ENCODE measurements around the gene UBTD1.

The UBTD1 gene

GRCh38 chr10:97459933-97460332 lies 38.8 kb upstream of the UBTD1 start:
- Histone ChIP-seq H3K9me3 (ENCODE audit: insufficient read depth, low read depth, low read length) (no peaks in the 10 kb centered on the region), H2BK120ac (ENCODE audit: insufficient read depth, low read length, poor library complexity) (no peak overlapping the region), H3K27me3 (ENCODE audit: insufficient read depth, low read length) (no peaks in the 10 kb centered on the region), H2BK5ac (ENCODE audit: low read depth, low read length, poor library complexity) (no peak overlapping the region), H3K36me3 (ENCODE audit: control insufficient read depth in 1 of 2, insufficient read depth in 2 of 2, low read length in 2 of 2) (peaks cover 67 to 80% of the 10 kb centered on the region in 2 experiments), H3K23ac (ENCODE audit: low read length) (no peak overlapping the region), H3K4ac (ENCODE audit: low read depth, low read length) (no peak overlapping the region), H2AK5ac (ENCODE audit: low read length) (no peak overlapping the region), H3K4me1 (ENCODE audit: control insufficient read depth in 1 of 2, insufficient read depth in 2 of 2, low read length in 2 of 2) (no peaks in the 10 kb centered on the region), H3K4me3 (ENCODE audit: low read depth, low read length) (no peak overlapping the region), H3K14ac (ENCODE audit: low read length) (no peak overlapping the region), H3K9ac (ENCODE audit: low read length) (no peak overlapping the region), H3K79me1 (ENCODE audit: low read length) (no peaks in the 10 kb centered on the region), H3K27ac (ENCODE audit: low read depth, low read length) (no peak overlapping the region), H4K91ac (ENCODE audit: low read depth, low read length) (no peak overlapping the region), H2AFZ (ENCODE audit: insufficient read depth, low read length, poor library complexity) (no peak overlapping the region), H2BK12ac (ENCODE audit: low read length) (no peak overlapping the region), H4K8ac (ENCODE audit: low read depth, low read length) (no peak overlapping the region), H4K12ac (ENCODE audit: low read depth, low read length) (no peak overlapping the region), H3K79me2 (ENCODE audit: control insufficient read depth, insufficient read depth, low read length, poor library complexity) (no peaks in the 10 kb centered on the region), H3K4me2 (ENCODE audit: low read length) (no peak overlapping the region), H3K18ac (ENCODE audit: low read length) (no peak overlapping the region)
- WGBS (ENCODE audit: extremely low coverage, insufficient coverage, insufficient read length), result no CpG with 5 or more reads among the region's 7 CpGs
- DNase-seq, result no peak

- Histone ChIP-seq H2AK5ac (ENCODE audit: low read length) (no peak overlapping the region), H2BK120ac (ENCODE audit: insufficient read depth, low read length, poor library complexity) (no peak overlapping the region), H3K79me2 (ENCODE audit: control insufficient read depth, insufficient read depth, low read length, poor library complexity) (no peaks in the 10 kb centered on the region), H3K4me1 (ENCODE audit: control insufficient read depth in 1 of 2, insufficient read depth in 2 of 2, low read length in 2 of 2) (peaks cover 3 to 6% of the 10 kb centered on the region in 2 experiments), H3K9ac (ENCODE audit: low read length) (no peak overlapping the region), H3K23ac (ENCODE audit: low read length) (no peak overlapping the region), H4K8ac (ENCODE audit: low read depth, low read length) (no peak overlapping the region), H3K4me3 (ENCODE audit: low read depth, low read length) (no peak overlapping the region), H4K12ac (ENCODE audit: low read depth, low read length) (no peak overlapping the region), H3K4ac (ENCODE audit: low read depth, low read length) (no peak overlapping the region), H3K79me1 (ENCODE audit: low read length) (no peaks in the 10 kb centered on the region), H3K36me3 (ENCODE audit: control insufficient read depth in 1 of 2, insufficient read depth in 2 of 2, low read length in 2 of 2) (peaks cover 72 to 80% of the 10 kb centered on the region in 2 experiments), H2BK12ac (ENCODE audit: low read length) (no peak overlapping the region), H3K4me2 (ENCODE audit: low read length) (no peak overlapping the region), H3K18ac (ENCODE audit: low read length) (no peak overlapping the region), H3K27me3 (ENCODE audit: insufficient read depth, low read length) (no peaks in the 10 kb centered on the region), H3K9me3 (ENCODE audit: insufficient read depth, low read depth, low read length) (no peaks in the 10 kb centered on the region), H3K27ac (ENCODE audit: low read depth, low read length) (no peak overlapping the region), H2BK5ac (ENCODE audit: low read depth, low read length, poor library complexity) (no peak overlapping the region), H4K91ac (ENCODE audit: low read depth, low read length) (no peak overlapping the region), H2AFZ (ENCODE audit: insufficient read depth, low read length, poor library complexity) (no peak overlapping the region), H3K14ac (ENCODE audit: low read length) (no peak overlapping the region)
- WGBS (ENCODE audit: extremely low coverage, insufficient coverage, insufficient read length), result no CpG with 5 or more reads among the region's 2 CpGs
- DNase-seq, result no peak
These were observed 36.4 kb upstream of the UBTD1 start for GRCh38 chr10:97462309-97462708.

- Histone ChIP-seq H3K4me2 (ENCODE audit: low read length) (no peak overlapping the region), H3K9ac (ENCODE audit: low read length) (no peak overlapping the region), H3K14ac (ENCODE audit: low read length) (no peak overlapping the region), H2AK5ac (ENCODE audit: low read length) (no peak overlapping the region), H3K23ac (ENCODE audit: low read length) (no peak overlapping the region), H3K4ac (ENCODE audit: low read depth, low read length) (no peak overlapping the region), H4K91ac (ENCODE audit: low read depth, low read length) (no peak overlapping the region), H3K36me3 (ENCODE audit: control insufficient read depth in 1 of 2, insufficient read depth in 2 of 2, low read length in 2 of 2) (peaks cover 65 to 77% of the 10 kb centered on the region in 2 experiments), H3K79me2 (ENCODE audit: control insufficient read depth, insufficient read depth, low read length, poor library complexity) (no peaks in the 10 kb centered on the region), H2BK12ac (ENCODE audit: low read length) (no peak overlapping the region), H2AFZ (ENCODE audit: insufficient read depth, low read length, poor library complexity) (no peak overlapping the region), H3K27ac (ENCODE audit: low read depth, low read length) (no peak overlapping the region), H3K27me3 (ENCODE audit: insufficient read depth, low read length) (no peaks in the 10 kb centered on the region), H2BK5ac (ENCODE audit: low read depth, low read length, poor library complexity) (no peak overlapping the region), H3K18ac (ENCODE audit: low read length) (no peak overlapping the region), H3K4me1 (ENCODE audit: control insufficient read depth in 1 of 2, insufficient read depth in 2 of 2, low read length in 2 of 2) (peaks cover 3 to 6% of the 10 kb centered on the region in 2 experiments), H2BK120ac (ENCODE audit: insufficient read depth, low read length, poor library complexity) (no peak overlapping the region), H3K9me3 (ENCODE audit: insufficient read depth, low read depth, low read length) (no peaks in the 10 kb centered on the region), H4K8ac (ENCODE audit: low read depth, low read length) (no peak overlapping the region), H4K12ac (ENCODE audit: low read depth, low read length) (no peak overlapping the region), H3K4me3 (ENCODE audit: low read depth, low read length) (no peak overlapping the region), H3K79me1 (ENCODE audit: low read length) (no peaks in the 10 kb centered on the region)
- DNase-seq, result peak; percentile 90
- no CpG with 5 or more reads among the region's 4 CpGs for WGBS (ENCODE audit: extremely low coverage, insufficient coverage, insufficient read length)
These were observed 35.2 kb upstream of the UBTD1 start for GRCh38 chr10:97463363-97464132.

- no peak overlapping the region for H4K8ac ChIP-seq (ENCODE audit: low read depth, low read length)
- no peak overlapping the region for H2BK12ac ChIP-seq (ENCODE audit: low read length)
- no CpG with 5 or more reads among the region's 1 CpG for WGBS (ENCODE audit: extremely low coverage, insufficient coverage, insufficient read length)
- no peak overlapping the region for H3K4me2 ChIP-seq (ENCODE audit: low read length)
- H3K27me3 ChIP-seq (ENCODE audit: insufficient read depth, low read length), result no peaks in the 10 kb centered on the region
- no peaks in the 10 kb centered on the region for H3K9me3 ChIP-seq (ENCODE audit: insufficient read depth, low read depth, low read length)
- no peak for DNase-seq
- no peak overlapping the region for H2AFZ ChIP-seq (ENCODE audit: insufficient read depth, low read length, poor library complexity)
- H2BK120ac ChIP-seq (ENCODE audit: insufficient read depth, low read length, poor library complexity), result no peak overlapping the region
- H2BK5ac ChIP-seq (ENCODE audit: low read depth, low read length, poor library complexity), result no peak overlapping the region
- no peak overlapping the region for H4K91ac ChIP-seq (ENCODE audit: low read depth, low read length)
- H3K4ac ChIP-seq (ENCODE audit: low read depth, low read length), result no peak overlapping the region
- H3K4me1 ChIP-seq (ENCODE audit: control insufficient read depth in 1 of 2, insufficient read depth in 2 of 2, low read length in 2 of 2), result peaks cover 3 to 6% of the 10 kb centered on the region in 2 experiments
- H3K27ac ChIP-seq (ENCODE audit: low read depth, low read length), result no peak overlapping the region
- no peaks in the 10 kb centered on the region for H3K79me1 ChIP-seq (ENCODE audit: low read length)
- H3K79me2 ChIP-seq (ENCODE audit: control insufficient read depth, insufficient read depth, low read length, poor library complexity), result no peaks in the 10 kb centered on the region
- no peak overlapping the region for H3K4me3 ChIP-seq (ENCODE audit: low read depth, low read length)
- no peak overlapping the region for H3K23ac ChIP-seq (ENCODE audit: low read length)
- H3K14ac ChIP-seq (ENCODE audit: low read length), result no peak overlapping the region
- H4K12ac ChIP-seq (ENCODE audit: low read depth, low read length), result no peak overlapping the region
- H3K36me3 ChIP-seq (ENCODE audit: control insufficient read depth in 1 of 2, insufficient read depth in 2 of 2, low read length in 2 of 2), result peaks cover 65 to 76% of the 10 kb centered on the region in 2 experiments
- H3K9ac ChIP-seq (ENCODE audit: low read length), result no peak overlapping the region
- peak overlapping the region; percentile 5 for H2AK5ac ChIP-seq (ENCODE audit: low read length)
- no peak overlapping the region for H3K18ac ChIP-seq (ENCODE audit: low read length)
These were observed 34.5 kb upstream of the UBTD1 start for GRCh38 chr10:97464226-97464625.
